Ascending aorta (tissue), 2 donors: ENCODE data around the gene C16orf87. TPM values are rescaled to one million over a fixed set of nuclear protein-coding genes. Genes with fewer than 3 reads are reported as not detected.

ENCODE experiments used
- DNase-seq, 2 donors: peaks; one replicate each; pipeline ENCODE4 v3.0.0-alpha.2; 2019; ENCODE audit warnings: low spot score in 2 of 2
- H3K27ac ChIP-seq, 2 donors: fragments of 200-600 bp; sonication (generic); one replicate each; pipeline ENCODE4 v1.5.1; 2016 to 2017; ENCODE audit warnings: mild to moderate bottlenecking in 1 of 2
- H3K27me3 ChIP-seq: fragments of 200-600 bp; sonication (generic); one replicate; pipeline ENCODE4 v1.5.1; 2017
- H3K36me3 ChIP-seq, 2 donors: fragments of 200-600 bp; sonication (generic); one replicate each; pipeline ENCODE4 v1.5.1; 2016
- H3K4me1 ChIP-seq, 2 donors: fragments of 200-600 bp; sonication (generic); one replicate each; pipeline ENCODE4 v1.5.1; 2016 to 2017; ENCODE audit warnings: mild to moderate bottlenecking in 1 of 2
- H3K4me3 ChIP-seq, 2 donors: fragments of 200-600 bp; sonication (generic); one replicate each; pipeline ENCODE4 v1.5.1; 2016 to 2017; ENCODE audit warnings: mild to moderate bottlenecking in 1 of 2
- H3K9me3 ChIP-seq, 2 donors: fragments of 200-600 bp; sonication (generic); one replicate each; pipeline ENCODE4 v1.5.1; 2016
- CTCF ChIP-seq, 3 experiments: fragments of 200-600 bp in 2 of 3; fragments of 450-650 bp in 1 of 3; sonication (generic) in 2 of 3; IDR thresholded peaks; one replicate each; pipeline ENCODE4 v1.5.1; 2016 to 2019; ENCODE audit warnings: antibody characterized with exemption in 3 of 3, mild to moderate bottlenecking in 1 of 3, moderate library complexity in 1 of 3
- intact Hi-C: fragments of 100-400 bp; cut with DNase I; formaldehyde crosslinking; loops from one replicate; pipeline ENCODE4 v1.15.1; 2023
- total RNA-seq: library from RNA; depleted of rRNA; stranded (reverse); fragments of >200 nt; gene quantifications from one replicate; pipeline ENCODE4 v1.1.0, GENCODE V29; 2016

The C16orf87 gene
- total RNA-seq, 1 donor from 2014 or later = under 0.01 TPM

GRCh38 chr16:46759309-46759708 lies 71.7 kb downstream of the C16orf87 start:
- H3K4me1 ChIP-seq = no peaks in the 10 kb centered on the region
- H3K9me3 ChIP-seq = no peaks in the 10 kb centered on the region
- no peak overlapping the region for H3K4me3 ChIP-seq
- no peak for DNase-seq
- TF ChIP-seq CTCF (IDR thresholded peaks at IDR 0.05) = no peak
- intact Hi-C loops = no loop called here
- H3K27me3 ChIP-seq = no peaks in the 10 kb centered on the region
- no peak overlapping the region for H3K27ac ChIP-seq
- H3K36me3 ChIP-seq = no peaks in the 10 kb centered on the region

- H3K4me1 ChIP-seq = no peaks in the 10 kb centered on the region
- no peaks in the 10 kb centered on the region for H3K27me3 ChIP-seq
- intact Hi-C loops = no loop called here
- no peak for DNase-seq
- no peak for TF ChIP-seq CTCF (IDR thresholded peaks at IDR 0.05)
- no peak overlapping the region for H3K27ac ChIP-seq
- H3K9me3 ChIP-seq = no peaks in the 10 kb centered on the region
- H3K4me3 ChIP-seq = no peak overlapping the region
- H3K36me3 ChIP-seq = no peaks in the 10 kb centered on the region
These were observed 73.5 kb downstream of the C16orf87 start for GRCh38 chr16:46757339-46758050.

GRCh38 chr16:46756772-46757171 lies 74.2 kb downstream of the C16orf87 start:
- no peak for DNase-seq
- Histone ChIP-seq H3K27me3 (no peaks in the 10 kb centered on the region), H3K27ac (no peak overlapping the region), H3K4me1 (no peaks in the 10 kb centered on the region), H3K4me3 (no peak overlapping the region), H3K36me3 (no peaks in the 10 kb centered on the region), H3K9me3 (no peaks in the 10 kb centered on the region)
- intact Hi-C loops = no loop called here
- TF ChIP-seq CTCF (IDR thresholded peaks at IDR 0.05) = no peak

- Histone ChIP-seq H3K36me3 (no peaks in the 10 kb centered on the region), H3K27me3 (no peaks in the 10 kb centered on the region), H3K9me3 (no peaks in the 10 kb centered on the region), H3K4me3 (no peak overlapping the region), H3K27ac (no peak overlapping the region), H3K4me1 (no peaks in the 10 kb centered on the region)
- intact Hi-C loops = no loop called here
- DNase-seq = no peak
- TF ChIP-seq CTCF (IDR thresholded peaks at IDR 0.05) = no peak
These were observed 78.0 kb downstream of the C16orf87 start for GRCh38 chr16:46753015-46753414.

- DNase-seq = no peak
- H3K36me3 ChIP-seq = no peaks in the 10 kb centered on the region
- no peak overlapping the region for H3K4me3 ChIP-seq
- intact Hi-C loops = no loop called here
- no peaks in the 10 kb centered on the region for H3K4me1 ChIP-seq
- H3K27me3 ChIP-seq = no peaks in the 10 kb centered on the region
- no peak for TF ChIP-seq CTCF (IDR thresholded peaks at IDR 0.05)
- H3K27ac ChIP-seq = no peak overlapping the region
- no peaks in the 10 kb centered on the region for H3K9me3 ChIP-seq
These were observed 79.6 kb downstream of the C16orf87 start for GRCh38 chr16:46751381-46751780.
